HG02870 (cell line): ENCODE results near the gene PLEKHH1.
"Not testable (repeated sequence)": the region's sequence is repeated elsewhere in the genome, so short reads cannot be mapped to it uniquely, and the experiment has no call there.

ENCODE experiments used
- ATAC-seq: cut with Tn5 transposase; IDR thresholded peaks from one replicate; pipeline ENCODE4 v1.9.1; 2021; ENCODE audit warnings: mild to moderate bottlenecking, moderate library complexity; ENCODE audit not compliant: unreplicated experiment

The PLEKHH1 gene

DNA sequence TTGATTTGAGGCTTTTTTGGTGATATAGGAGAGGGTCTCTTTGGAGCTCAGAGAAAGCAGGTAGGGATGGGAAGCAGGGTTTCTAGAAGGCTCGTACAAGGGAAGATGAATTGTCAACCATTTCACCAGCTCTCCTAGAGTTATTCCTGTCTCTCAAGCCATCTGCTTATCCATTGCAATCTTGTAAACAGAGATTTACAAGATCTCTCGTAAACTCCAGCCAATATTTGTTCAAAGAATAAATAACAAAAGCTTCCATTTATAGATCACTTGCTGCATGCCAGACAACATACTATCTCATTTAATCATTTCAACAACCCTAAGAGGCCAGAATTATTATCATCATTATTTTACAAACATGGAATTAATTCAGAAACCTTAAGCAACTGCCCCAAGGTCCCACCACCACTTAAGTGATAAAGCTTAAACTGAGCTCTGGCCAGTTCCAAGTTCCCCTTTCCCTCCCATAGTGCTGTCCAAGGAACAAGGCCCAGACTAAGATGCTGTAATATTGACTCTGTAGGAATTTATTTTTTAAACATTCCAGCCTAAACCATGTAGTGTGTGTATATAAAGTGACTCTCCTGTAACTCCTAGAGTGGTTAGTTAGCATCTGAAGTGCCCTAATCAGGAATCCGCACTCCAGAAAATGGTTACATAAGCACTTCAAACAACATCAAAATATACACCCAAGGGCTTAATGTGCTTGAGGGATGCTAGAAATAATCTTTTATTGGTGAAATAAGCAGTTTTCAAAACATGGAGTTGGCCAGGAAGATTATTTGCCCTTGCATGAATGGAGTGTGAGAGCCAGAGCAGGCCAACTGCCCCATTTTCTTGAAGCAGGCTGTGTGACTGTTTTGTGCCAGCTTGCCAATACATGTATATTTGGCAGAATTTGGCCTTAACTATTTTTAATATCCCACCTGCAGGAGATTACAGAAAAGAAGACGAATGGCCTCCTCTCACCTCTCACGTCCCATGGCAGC is 2.8 kb upstream of the PLEKHH1 start:
- no peak for ATAC-seq

DNA sequence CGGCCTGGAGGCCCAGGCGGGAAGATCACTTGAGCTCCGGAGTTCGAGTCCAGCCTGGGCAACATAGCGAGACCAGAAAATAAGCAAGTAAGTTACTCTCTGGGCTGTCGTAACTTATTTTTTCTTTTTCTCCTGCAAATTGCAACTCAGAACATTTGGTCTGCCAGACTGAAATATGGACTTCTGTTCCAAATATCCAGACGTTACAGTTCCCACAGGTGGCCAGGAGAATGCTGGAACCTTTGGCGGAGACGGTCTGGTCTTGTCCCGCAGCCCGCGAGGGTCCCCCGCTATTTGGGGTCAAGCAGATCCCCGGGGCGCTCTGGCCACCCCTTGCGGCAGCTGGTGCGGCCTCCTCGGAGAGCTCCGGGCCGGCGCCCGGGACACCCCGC is 488 bp upstream of the PLEKHH1 start:
- ATAC-seq = no peak

DNA sequence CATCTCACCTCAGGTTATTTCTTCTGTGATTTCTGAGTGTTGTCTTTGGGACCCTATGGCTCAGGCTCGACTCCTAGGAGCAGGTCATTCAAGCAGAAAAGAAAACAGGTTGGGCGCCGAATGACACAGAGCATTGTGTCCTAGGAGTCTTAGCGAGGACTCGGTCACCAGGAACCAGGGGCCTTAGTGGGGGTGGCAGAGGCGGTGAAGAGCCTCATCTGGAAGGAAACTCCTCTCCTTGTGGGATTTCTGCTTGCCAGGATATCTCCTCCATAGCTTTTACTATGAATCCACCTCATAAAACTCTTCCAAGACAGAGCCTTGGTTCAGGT is 630 bp downstream of the PLEKHH1 start:
- ATAC-seq = no peak

DNA sequence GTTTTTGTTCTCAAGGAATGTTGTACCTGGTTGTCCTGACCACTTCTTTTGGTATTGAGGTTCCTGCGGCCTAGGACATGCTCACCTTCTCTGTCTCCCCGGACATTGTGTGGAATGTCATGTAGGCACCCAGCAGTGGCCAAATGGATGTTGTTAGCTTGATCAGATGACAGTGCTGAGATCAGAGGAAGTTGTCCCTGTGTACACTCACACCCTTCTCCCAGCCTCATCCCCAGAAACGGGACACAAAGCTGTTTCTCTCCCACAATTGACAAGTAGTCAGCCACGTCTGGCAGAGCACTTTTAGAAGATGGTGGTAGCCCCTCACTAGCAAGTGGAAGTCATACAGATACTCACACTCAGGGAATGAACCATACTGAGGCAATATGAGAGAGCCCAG is 3.0 kb downstream of the PLEKHH1 start:
- no peak for ATAC-seq

DNA sequence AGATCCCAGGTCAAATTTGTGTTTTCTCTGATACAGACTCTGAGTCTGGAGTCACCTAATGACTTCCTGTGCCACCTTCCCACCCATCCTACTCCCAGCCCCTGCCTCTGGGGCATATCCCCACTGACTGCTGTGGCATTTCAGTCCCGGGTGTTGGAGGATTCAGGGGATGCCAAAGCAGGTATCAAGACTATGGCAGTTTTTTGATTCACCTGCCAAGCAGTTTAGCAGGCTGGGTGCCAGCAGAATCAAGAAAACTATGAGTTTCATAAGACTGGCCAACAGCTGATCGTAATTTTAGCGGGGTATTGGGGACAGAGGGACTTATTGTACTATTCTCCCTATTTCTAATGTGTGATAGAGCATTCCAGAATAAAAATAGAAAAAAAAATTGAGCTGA is 4.6 kb downstream of the PLEKHH1 start:
- no peak for ATAC-seq

DNA sequence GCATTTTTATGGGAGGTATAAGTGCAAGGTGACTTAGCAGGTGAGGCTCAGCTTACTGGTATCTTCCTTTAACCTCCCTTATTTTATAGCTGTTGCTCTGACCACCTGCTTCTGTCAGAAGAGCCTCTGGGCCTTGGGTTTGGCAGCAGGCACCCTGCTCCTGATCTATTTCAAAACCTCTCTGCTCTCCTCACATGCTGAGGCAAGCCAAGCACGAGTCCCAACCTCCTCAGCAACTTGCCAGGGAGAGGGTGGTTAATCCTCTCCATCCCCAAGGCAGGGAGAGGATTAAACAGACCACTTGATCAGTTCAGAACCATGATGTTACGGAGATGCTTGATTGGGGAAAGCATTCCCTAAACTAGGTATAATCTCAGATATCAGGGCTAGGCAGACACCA is 5.4 kb downstream of the PLEKHH1 start:
- no peak for ATAC-seq

DNA sequence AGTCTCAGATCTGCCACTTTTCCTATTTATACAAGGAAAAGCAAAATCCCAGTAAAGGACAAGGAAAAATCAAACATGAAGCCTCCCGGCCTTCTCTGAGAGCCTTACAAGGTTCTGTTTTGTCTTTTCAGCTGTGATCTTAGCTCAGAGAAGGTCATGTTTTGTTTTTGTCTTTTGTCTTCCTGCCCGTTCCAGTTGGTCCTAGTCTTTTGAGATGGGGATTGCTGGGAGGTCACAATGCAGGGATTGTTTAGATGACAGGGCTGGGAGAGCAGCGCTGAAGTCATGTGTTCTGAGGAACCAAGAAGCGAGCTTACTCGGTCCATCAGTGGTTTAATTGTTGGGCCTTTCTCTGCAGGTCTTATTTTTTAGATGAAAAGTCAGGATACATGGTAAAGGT is 6.0 kb downstream of the PLEKHH1 start:
- ATAC-seq = no peak

DNA sequence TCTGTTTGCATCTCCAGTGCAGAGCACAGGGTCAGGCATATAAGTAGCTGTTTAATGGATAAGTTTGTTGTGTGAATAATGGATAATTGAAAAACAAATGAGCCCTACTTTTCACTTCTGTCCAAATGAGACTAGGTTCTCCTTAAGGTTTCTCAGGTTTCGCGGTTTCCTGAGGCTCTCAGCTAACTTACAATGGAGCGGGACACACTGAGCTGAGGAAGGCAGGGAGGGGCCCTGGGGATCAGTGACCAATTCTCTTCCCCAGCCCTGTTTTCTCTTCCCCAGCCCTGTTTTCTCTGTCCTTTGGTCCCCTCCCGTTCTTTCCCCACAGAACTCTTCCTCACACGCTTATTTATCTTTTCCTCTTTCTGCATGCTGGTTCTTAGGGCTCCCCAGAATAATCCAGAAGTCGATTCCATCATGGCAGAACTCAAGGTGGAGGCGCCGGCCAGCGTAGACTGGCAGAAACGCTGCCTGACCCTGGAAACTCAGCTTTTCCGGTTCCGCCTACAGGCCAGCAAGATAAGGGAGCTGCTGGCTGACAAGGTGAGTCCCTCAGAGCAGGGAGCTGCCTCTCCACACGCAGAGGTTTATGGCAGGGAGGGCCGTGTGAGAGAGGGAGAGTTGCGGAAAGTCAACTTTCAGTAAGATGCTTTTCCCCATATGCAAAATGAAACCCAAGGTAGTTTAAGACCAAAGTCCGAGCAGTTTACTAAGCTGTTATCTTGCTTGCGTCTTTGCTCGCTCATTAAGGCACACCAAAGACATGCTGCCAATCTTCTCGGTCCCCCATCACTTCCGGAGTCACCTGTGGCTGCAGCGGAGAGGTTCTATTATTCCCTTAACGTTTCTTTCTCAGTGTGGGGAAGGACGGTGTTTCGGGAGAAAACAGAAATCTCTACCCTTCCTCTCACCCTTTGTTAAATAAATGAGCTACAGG is 8.6 kb downstream of the PLEKHH1 start:
- no peak for ATAC-seq

DNA sequence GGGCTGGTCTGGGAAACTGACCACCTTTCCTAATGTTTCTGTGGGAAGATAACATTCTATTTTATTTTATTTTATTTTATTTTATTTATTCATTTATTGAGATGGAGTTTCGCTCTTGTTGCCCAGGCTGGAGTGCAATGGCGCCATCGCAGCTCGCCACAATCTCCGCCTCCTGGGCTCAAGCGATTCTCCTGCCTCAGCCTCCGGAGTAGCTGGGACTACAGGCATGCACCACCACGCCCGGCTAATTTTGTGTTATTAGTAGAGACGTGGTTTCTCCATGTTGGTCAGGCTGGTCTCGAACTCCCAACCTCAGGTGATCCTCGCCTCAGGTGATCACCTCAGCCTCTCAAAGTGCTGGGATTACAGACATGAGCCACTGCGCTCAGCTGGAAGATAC is 9.5 kb downstream of the PLEKHH1 start:
- ATAC-seq = not testable (repeated sequence)

DNA sequence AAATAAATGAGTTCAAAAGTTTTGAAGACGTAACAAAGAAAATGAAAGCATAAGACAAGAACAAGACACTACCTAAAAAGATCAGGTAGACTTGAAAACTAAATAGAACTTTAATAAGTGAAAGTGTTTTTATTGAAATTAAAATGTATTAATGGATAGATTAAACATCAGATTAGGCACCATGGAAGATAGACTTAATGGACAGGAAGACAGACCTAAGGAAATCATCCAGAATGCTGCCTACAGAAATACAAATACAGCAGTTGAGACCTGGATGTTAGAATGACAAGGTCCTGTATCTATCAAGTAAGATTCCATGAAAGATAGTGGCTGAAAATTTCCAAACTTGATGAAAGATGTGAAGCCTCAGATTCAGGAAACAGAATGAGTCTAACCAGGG is 11.5 kb downstream of the PLEKHH1 start:
- no peak for ATAC-seq

DNA sequence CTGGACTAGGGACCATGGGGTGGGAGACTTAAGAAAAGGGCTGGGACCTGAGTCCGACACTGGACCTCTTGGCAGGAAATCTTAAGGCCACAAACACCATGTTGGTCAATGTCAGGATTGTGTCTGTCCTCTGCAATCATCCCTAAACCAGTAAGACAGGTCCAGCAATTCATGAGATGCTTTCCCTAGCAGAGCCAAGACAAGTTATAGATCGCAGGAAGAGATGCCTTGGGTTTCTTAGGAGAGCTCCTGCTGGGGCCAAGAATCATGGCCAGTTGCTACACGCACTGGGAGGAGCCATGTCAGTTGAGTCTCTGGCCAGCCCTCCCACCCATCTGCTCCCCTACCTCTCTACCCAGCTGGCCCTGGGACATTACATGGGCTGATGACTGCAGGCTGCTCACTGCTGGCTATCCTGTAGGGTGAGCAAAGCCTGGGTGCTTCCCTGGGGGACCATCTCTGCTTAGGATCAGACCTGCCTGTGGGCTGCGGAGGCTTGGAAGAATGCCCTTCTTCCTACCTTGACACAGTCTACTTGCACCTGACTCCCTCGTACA is 14.2 kb downstream of the PLEKHH1 start:
- ATAC-seq = no peak

DNA sequence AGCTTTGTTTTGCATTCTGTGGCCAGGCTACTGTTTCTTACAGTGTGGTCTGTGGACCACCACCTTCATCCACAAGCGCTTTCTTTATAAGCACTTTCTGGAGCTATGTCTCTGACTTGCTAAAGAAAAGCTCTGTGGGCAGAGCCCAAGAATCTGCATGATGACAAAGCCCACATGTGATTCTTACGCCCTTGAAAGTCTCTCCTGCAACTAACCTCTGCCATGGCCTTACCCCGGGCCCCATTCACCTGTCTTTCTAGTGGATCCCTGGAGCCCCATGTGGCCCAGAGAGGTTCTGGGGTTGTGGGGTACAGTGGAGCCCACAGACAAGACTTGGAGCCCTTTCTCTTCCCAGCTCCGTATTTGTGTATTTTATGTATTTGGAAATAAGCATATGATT is 16.6 kb downstream of the PLEKHH1 start:
- ATAC-seq = no peak

DNA sequence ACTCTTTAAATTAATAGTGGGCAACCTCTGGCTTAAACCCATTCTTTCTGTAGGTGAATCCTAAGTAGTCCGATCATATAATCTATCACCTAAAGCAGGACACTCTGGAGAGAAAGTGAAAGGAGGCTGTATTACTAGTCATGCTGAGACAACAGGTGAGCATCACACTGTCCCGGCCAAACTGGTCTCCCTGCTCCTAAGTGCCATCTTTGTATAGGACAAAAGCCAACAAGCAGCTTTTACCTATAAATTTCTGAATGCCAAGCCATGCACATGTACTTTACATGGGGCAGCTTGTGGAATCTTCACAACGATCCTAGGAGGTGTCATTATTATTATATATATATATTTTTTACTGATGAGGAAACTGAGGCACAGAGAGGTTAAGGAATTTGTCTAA is 18.0 kb downstream of the PLEKHH1 start:
- ATAC-seq = no peak

DNA sequence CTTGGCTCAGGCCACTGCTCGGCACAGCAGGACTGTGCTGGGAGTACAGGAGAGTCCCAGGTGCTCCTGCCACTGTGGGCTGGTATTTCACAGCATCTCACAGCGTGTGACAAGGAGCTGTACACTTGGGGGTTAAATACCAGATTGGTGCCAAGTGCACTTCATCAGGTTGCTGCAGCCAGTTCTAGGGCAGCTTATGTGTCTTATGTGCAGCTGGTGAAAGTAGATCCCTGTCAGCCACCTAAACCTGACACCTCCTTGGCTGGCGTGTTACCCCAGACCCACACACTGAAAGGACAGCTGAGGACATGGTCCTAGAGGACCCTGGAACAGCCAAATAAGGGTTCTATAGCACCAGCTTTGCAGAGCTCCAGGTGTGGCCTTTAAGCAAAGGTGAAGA is 18.9 kb downstream of the PLEKHH1 start:
- no peak for ATAC-seq

DNA sequence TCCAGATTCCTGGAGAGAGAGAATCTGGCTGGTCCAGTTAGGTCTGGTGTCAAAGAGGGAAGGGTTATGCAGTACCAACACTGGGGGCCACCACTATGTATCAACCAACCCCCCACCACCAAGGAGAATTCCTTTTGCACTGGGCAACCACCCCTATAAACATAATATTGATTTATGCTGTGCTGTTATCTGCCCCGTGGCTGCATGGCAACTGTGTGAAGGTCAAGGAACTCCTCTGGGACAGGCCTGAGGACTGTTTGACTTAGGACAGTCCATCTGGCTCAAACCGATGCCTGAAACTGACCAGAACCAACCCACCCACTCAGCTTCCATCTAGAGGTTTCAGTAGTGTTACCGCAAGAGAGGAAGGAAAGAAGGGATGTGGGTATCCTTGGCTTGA is 20.5 kb downstream of the PLEKHH1 start:
- ATAC-seq = no peak

DNA sequence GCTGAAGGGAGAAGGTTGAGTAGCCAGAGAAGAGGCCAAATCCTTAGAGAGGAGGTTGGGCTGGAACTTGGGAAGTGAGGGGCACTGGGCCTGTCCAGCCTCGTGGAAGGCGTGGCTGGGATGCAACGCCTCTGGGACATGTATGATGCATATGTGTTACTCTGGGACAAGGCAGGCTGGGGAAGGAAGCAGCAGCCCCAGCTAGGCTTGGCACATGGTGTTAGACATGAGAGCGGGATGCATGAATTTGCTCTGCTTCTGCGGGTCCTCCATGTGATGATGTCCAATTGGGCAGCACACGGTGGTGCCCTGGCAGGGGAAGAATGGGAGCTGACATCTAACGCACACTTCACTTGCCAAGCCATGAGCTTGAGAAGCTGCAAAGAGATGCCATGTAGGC is 21.3 kb downstream of the PLEKHH1 start:
- no peak for ATAC-seq

DNA sequence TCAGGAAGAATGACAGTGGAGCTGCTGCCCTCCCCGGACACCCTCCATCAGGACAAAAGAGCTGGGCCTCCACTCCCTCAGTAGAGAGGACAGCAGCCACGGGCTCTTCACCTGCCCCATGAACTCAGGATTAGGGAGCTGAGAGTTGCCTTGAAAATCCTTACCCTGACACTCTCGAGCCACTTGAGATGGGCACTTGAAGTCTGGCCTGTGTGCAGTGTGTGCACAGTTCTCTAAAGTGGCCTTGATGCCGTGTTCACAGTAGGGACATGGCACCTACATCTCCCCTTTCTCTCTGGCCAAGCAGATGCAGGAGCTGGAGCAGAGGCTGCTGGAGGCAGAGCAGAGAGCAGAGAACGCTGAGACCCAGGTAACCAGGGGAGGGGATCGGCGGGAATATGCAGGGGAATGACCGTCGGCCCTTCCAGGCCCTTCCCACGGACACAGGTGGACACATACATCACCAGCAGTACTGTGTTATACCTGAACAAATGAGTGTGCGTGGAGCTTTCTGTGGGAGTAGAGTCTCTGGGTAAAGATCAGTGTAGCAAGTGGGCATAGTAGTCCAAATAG is 22.5 kb downstream of the PLEKHH1 start:
- no peak for ATAC-seq

DNA sequence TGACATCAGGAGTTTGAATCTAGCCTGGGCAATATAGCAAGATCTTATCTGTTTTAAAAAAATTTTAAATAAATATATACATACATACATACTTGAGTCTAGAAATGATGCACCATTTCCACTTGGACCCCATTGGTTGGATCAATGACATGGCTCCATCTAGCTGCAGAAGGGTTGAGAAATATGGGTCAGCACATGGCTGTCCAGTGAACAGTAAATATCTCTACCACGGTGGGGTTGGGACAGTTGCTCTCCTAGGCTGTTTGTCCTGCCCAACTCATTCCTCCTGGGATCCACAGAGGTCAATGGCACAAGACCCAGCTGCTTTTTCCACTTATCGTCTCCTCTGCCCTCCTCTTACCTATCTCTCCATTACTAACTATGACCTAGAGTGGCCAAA is 23.6 kb downstream of the PLEKHH1 start:
- no peak for ATAC-seq

DNA sequence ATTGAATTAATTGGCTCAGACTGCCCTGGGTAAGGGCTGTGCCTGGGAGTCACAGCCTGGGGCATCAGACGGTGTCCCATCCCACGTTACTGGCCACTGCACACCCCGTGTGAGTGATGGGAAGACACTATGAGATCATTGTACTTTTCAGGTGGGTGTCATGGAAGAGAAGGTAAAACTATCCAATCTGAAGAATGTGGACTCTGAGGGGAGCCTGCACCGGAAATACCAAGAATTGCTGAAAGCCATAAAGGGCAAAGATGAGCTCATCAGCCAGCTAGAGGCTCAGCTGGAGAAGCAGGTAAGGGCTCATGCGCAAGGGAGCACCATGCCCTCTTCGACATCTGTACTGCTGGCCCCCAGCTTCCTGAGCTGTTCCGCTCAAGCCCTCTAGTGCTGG is 24.0 kb downstream of the PLEKHH1 start:
- ATAC-seq = no peak

DNA sequence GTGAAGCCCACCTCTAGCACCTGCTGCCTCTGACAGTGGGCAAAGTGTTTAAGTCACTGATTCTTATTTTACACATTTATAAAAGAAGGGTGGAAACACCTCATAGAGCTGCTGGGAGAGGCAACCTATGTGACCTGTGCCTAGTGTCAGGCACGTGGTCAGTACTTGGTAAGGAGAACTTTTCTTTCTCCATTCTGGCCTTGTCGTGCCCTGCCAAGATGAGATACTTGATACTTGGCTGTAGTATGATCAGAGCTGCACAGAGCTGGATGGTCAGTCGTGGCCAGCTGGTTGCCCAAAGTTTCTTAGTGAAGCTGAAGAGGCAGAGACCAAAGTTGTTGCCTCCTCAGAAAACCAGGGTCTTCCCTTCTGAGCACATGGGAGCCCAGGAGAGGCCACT is 24.6 kb downstream of the PLEKHH1 start:
- no peak for ATAC-seq

DNA sequence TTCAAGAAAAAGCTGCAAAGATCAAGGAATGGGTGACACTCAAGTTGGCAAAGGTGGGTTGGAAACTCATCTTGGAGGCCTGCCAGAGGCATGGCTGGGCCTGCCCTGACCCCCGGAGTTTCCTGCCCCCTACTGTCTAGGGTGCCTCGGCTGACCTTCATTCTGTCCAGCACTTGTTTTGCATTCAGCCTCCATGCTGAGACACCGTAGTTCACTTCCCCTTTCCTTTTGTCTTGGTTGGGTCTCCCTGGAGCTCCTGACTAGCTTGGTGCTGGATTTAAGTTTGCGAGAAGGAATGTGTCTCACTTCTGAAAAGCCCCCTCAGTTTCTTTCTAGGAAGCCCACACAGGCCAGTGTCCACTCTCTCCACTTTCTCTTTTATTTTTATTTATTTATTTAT is 26.5 kb downstream of the PLEKHH1 start:
- ATAC-seq = no peak
